PC-9 (cell line): ENCODE data around the gene KIF22.

Source experiments
- EZH2 ChIP-seq: fragments of 200-600 bp; sonication (generic); IDR thresholded peaks from 2 replicates; pipeline ENCODE4 v1.8.0; 2017; ENCODE audit warnings: antibody characterized with exemption, low read depth
- TF ChIP-seq, protein P1 (sequence below): fragments of 200-600 bp; sonication (generic); conservative IDR thresholded peaks from 2 replicates; pipeline ENCODE4 v1.6.1; 2017; ENCODE audit warnings: mixed run types, antibody characterized with exemption, mild to moderate bottlenecking, moderate library complexity

DNA sequence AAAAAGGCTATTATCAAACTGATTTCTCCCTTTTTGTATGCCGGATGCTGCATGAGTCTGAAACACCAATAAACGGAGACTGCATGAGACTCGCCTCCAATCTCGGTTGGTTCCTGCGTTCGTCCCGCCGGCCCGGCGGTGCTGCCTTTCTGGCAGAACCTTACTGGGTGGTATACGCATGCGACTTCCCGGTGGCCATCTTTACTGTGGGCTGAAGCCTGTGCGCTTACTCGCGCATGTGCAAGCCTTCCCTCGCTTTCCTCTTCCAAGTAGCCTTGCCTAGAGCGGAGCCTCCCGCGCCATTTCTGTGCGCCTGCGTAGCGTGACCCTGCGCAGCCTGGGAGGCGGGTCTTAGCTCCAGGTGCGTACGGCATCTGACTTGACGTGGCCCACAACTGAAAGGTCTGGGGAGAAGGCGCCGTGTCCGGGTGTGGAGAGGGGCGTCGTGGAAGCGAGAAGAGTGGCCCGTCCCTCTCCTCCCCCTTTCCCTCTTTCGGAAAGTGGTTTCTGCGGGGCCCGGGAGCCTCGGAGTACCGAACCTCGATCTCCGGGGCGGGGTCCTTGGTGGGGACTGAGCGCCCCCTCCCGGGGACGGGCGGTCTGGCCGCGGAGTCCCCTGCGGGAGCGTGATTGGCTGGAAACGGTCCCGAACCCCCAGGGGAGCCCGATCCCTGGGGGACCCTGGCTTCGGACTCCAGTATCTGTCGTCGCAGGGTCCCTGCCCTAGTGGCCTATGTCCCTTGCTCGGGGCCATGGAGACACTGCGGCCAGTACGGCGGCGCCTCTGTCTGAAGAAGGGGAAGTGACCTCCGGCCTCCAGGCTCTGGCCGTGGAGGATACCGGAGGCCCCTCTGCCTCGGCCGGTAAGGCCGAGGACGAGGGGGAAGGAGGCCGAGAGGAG is 25.5 kb downstream of the KIF22 start, which contains the start of gene PAGR1:
- TF ChIP-seq, protein P1, sequence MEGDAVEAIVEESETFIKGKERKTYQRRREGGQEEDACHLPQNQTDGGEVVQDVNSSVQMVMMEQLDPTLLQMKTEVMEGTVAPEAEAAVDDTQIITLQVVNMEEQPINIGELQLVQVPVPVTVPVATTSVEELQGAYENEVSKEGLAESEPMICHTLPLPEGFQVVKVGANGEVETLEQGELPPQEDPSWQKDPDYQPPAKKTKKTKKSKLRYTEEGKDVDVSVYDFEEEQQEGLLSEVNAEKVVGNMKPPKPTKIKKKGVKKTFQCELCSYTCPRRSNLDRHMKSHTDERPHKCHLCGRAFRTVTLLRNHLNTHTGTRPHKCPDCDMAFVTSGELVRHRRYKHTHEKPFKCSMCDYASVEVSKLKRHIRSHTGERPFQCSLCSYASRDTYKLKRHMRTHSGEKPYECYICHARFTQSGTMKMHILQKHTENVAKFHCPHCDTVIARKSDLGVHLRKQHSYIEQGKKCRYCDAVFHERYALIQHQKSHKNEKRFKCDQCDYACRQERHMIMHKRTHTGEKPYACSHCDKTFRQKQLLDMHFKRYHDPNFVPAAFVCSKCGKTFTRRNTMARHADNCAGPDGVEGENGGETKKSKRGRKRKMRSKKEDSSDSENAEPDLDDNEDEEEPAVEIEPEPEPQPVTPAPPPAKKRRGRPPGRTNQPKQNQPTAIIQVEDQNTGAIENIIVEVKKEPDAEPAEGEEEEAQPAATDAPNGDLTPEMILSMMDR: peak; percentile 94
- no peak for TF ChIP-seq EZH2
